HCT116 (cell line): ENCODE measurements around the gene PCDH18. TPM values are rescaled to one million over a fixed set of nuclear protein-coding genes. Genes with fewer than 3 reads are reported as not detected.

Experiments
- ATAC-seq: fragments of 200-7000 bp; cut with Tn5 transposase; 2 replicates; pipeline ENCODE4 v1.9.1; 2020; ENCODE audit warnings: mild to moderate bottlenecking, moderate library complexity
- BruUV-seq: library from RNA; stranded (reverse); fragments of 400-500 nt; replicated peaks from 2 replicates; lab custom pipeline; 2021; lab: Mats Ljungman, UMichigan
- CTCF ChIA-PET: fragments of 300-600 bp; sonication (Branson Sonifier 250); formaldehyde crosslinking; loops from one replicate; lab custom pipeline; 2021; ENCODE audit warnings: antibody characterized with exemption; lab: Charles Lee
- POLR2A ChIA-PET: fragments of 300-600, 350-600 bp; sonication (Branson Sonifier 250); formaldehyde crosslinking; loops from one replicate; lab custom pipeline; 2021; ENCODE audit warnings: antibody characterized with exemption; lab: Charles Lee
- RAD21 ChIA-PET, 2 experiments: fragments of 300-600 bp; sonication (Branson Sonifier 250); formaldehyde crosslinking; loops; one replicate each; lab custom pipeline; 2023; ENCODE audit warnings: low total read pairs in 2 of 2; ENCODE audit not compliant: uncharacterized antibody in 2 of 2, unreplicated experiment in 2 of 2, low non-redundant PET in 1 of 2; lab: Charles Lee
- DNase-seq: peaks from one replicate; pipeline ENCODE4 v3.0.0-alpha.2; 2010; ENCODE audit warnings: low read depth, low spot score
- H2AFZ ChIP-seq: fragments of 200-600 bp; shearing (Covaris generic), sonication (generic); 2 replicates; pipeline ENCODE4 v1.6.1; 2017; ENCODE audit warnings: low read depth, mixed run types, mixed read lengths, antibody characterized with exemption, low read length; ENCODE audit not compliant: poor library complexity, severe bottlenecking
- H3K27ac ChIP-seq: 2 replicates; pipeline ENCODE4 v1.5.1; 2012; ENCODE audit warnings: low read depth, low read length
- H3K27me3 ChIP-seq: fragments of 200-600 bp; sonication (generic); 2 replicates; pipeline ENCODE4 v1.6.1; 2016; ENCODE audit warnings: mixed run types, low read length, mixed read lengths; ENCODE audit not compliant: insufficient read depth
- H3K36me3 ChIP-seq, 2 experiments: fragments of 200-500 bp in 1 of 2; fragments of 200-600 bp in 1 of 2; sonication (Bioruptor generic) in 1 of 2; sonication (generic) in 1 of 2; 2 replicates each; pipeline versions ENCODE4 v1.5.1 to v1.6.1; 2014 to 2016; ENCODE audit warnings: low read length in 2 of 2, inconsistent platforms in 1 of 2, mixed read lengths in 1 of 2, mixed run types in 1 of 2; ENCODE audit not compliant: insufficient read depth in 2 of 2, control insufficient read depth in 1 of 2
- H3K4me1 ChIP-seq, 2 experiments: fragments of 200-600 bp in 1 of 2; sonication (generic) in 1 of 2; 2 replicates each; pipeline versions ENCODE4 v1.5.1 to v1.6.1; 2012 to 2017; ENCODE audit warnings: low read length in 2 of 2, inconsistent platforms in 1 of 2, mild to moderate bottlenecking in 1 of 2, mixed read lengths in 1 of 2, mixed run types in 1 of 2, moderate library complexity in 1 of 2; ENCODE audit not compliant: insufficient read depth in 2 of 2, control insufficient read depth in 1 of 2
- H3K4me2 ChIP-seq: fragments of 200-600 bp; sonication (generic); 2 replicates; pipeline ENCODE4 v1.6.1; 2017; ENCODE audit warnings: mixed run types, low read length, mixed read lengths
- H3K4me3 ChIP-seq, 2 experiments: fragments of 200-600 bp in 1 of 2; sonication (generic) in 1 of 2; replicated peaks in 1 of 2; 2 replicates each; pipeline ENCODE4 v1.5.1; 2011 to 2016; ENCODE audit warnings: low read length in 2 of 2, control low read depth in 1 of 2, low read depth in 1 of 2, mild to moderate bottlenecking in 1 of 2, mixed read lengths in 1 of 2, mixed run types in 1 of 2
- H3K79me2 ChIP-seq: fragments of 200-600 bp; sonication (generic); 2 replicates; pipeline ENCODE4 v1.6.1; 2017; ENCODE audit warnings: mild to moderate bottlenecking, mixed run types, low read length, moderate library complexity, mixed read lengths; ENCODE audit not compliant: insufficient read depth
- H3K9ac ChIP-seq: fragments of 200-600 bp; sonication (generic); 2 replicates; pipeline ENCODE4 v1.6.1; 2016; ENCODE audit warnings: low read length, mixed read lengths
- H3K9me2 ChIP-seq: fragments of 200-600 bp; sonication (generic), shearing (Covaris generic); 2 replicates; pipeline ENCODE4 v1.6.1; 2017; ENCODE audit warnings: mixed run types, mild to moderate bottlenecking, moderate library complexity; ENCODE audit not compliant: insufficient read depth
- H3K9me3 ChIP-seq, 2 experiments: fragments of 200-500 bp in 1 of 2; fragments of 200-600 bp in 1 of 2; sonication (Bioruptor generic) in 1 of 2; sonication (generic) in 1 of 2; 2 replicates each; pipeline ENCODE4 v1.6.1; 2014 to 2017; ENCODE audit warnings: low read length in 2 of 2, mixed read lengths in 2 of 2, inconsistent platforms in 1 of 2, low read depth in 1 of 2, mild to moderate bottlenecking in 1 of 2, mixed run types in 1 of 2, moderate library complexity in 1 of 2; ENCODE audit not compliant: control insufficient read depth in 1 of 2, insufficient read depth in 1 of 2
- H4K20me1 ChIP-seq: fragments of 200-600 bp; sonication (generic), shearing (Covaris generic); 2 replicates; pipeline ENCODE4 v1.6.1; 2017; ENCODE audit warnings: mixed run types, mild to moderate bottlenecking, moderate library complexity; ENCODE audit not compliant: insufficient read depth
- CEBPB ChIP-seq: IDR thresholded peaks from 2 replicates; pipeline ENCODE4 v1.6.1; 2012; ENCODE audit warnings: low read depth
- EGR1 ChIP-seq: IDR thresholded peaks from 2 replicates; pipeline ENCODE4 v1.6.1; 2012; ENCODE audit warnings: low read depth
- EZH2 ChIP-seq: fragments of 200-600 bp; sonication (generic); IDR thresholded peaks from 2 replicates; pipeline ENCODE4 v1.6.1; 2017; ENCODE audit warnings: antibody characterized with exemption, mixed run types
- FOSL1 ChIP-seq: IDR thresholded peaks from 2 replicates; pipeline ENCODE4 v1.6.1; 2012; ENCODE audit warnings: low read depth
- JUND ChIP-seq: IDR thresholded peaks from 2 replicates; pipeline ENCODE4 v1.6.1; 2012
- POLR2AphosphoS5 ChIP-seq: IDR thresholded peaks from 2 replicates; pipeline ENCODE4 v1.6.1; 2011; ENCODE audit warnings: mild to moderate bottlenecking, low read depth, low read length, moderate library complexity
- SIN3A ChIP-seq: IDR thresholded peaks from 2 replicates; pipeline ENCODE4 v1.6.1; 2012; ENCODE audit warnings: low read depth
- SP1 ChIP-seq: IDR thresholded peaks from 2 replicates; pipeline ENCODE4 v1.6.1; 2012; ENCODE audit warnings: low read depth
- ZBTB33 ChIP-seq: IDR thresholded peaks from 2 replicates; pipeline ENCODE4 v1.6.1; 2011; ENCODE audit warnings: mild to moderate bottlenecking, low read length, moderate library complexity; ENCODE audit not compliant: insufficient replicate concordance; ENCODE audit errors: extremely low read depth
- ZNF274 ChIP-seq: fragments of 200-500 bp; sonication (Bioruptor generic); IDR thresholded peaks from 2 replicates; pipeline ENCODE4 v1.6.1; 2014; ENCODE audit warnings: mild to moderate bottlenecking, low read depth, low read length, inconsistent platforms
- intact Hi-C: fragments of 100-400 bp; cut with micrococcal nuclease; formaldehyde crosslinking; loops from 2 replicates; pipeline ENCODE4 v1.10.0; 2022
- total RNA-seq: library from RNA; stranded (reverse); gene quantifications from one replicate; pipeline ENCODE4 v1.2.1, GENCODE V29; 2021; ENCODE audit not compliant: unreplicated experiment

Gene PCDH18
- total RNA-seq, 1 experiment from 2014 or later = 0.17 TPM

- H3K9ac ChIP-seq = no peak overlapping the region
- RAD21 ChIA-PET = no interaction called here
- no peaks in the 10 kb centered on the region for H3K9me3 ChIP-seq
- H3K4me1 ChIP-seq = no peaks in the 10 kb centered on the region
- H3K79me2 ChIP-seq = no peaks in the 10 kb centered on the region
- no peak overlapping the region for H3K4me3 ChIP-seq
- no peaks in the 10 kb centered on the region for H3K36me3 ChIP-seq
- POLR2A ChIA-PET = no interaction called here
- BruUV-seq = no TSS peak
- no peak overlapping the region for H3K4me2 ChIP-seq
- TF ChIP-seq CEBPB (no peak), FOSL1 (no peak), JUND (no peak), SP1 (no peak), ZNF274 (no peak), EGR1 (no peak), EZH2 (no peak), SIN3A (no peak), POLR2AphosphoS5 (no peak), ZBTB33 (no peak)
- DNase-seq (no peak), ATAC-seq (no peak)
- H3K9me2 ChIP-seq = no peaks in the 10 kb centered on the region
- no peaks in the 10 kb centered on the region for H4K20me1 ChIP-seq
- intact Hi-C loops = no loop called here
- no peaks in the 10 kb centered on the region for H3K27me3 ChIP-seq
- H2AFZ ChIP-seq = no peak overlapping the region
- no peak overlapping the region for H3K27ac ChIP-seq
- CTCF ChIA-PET = no interaction called here
Observed at GRCh38 chr4:137532869-137533236, 559 bp upstream of the PCDH18 start.
